ENCODE results near the gene ZNRF3.

DNA sequence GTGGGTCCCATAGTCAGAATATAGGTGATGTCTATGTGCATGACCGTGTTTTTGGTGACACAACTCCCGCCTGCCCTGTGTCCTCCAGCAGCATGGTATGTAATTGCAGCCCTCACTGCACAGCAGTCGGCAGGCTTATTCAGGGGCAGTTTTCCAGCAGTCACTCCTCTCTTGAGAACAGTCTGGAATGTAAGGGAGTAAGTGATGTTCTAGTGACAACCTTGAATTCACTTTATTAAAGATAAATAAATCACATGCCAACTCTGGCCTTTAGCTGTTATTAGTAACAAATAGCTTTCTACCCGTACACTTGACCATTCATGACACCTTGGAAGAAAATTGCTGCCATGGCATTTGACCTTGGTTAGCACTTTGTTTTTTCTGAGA, 27.9 kb downstream of the ZNRF3 start:
- TF ChIP-seq EP300 (IDR thresholded peaks at IDR 0.05): no peak
- TF ChIP-seq, protein P1, sequence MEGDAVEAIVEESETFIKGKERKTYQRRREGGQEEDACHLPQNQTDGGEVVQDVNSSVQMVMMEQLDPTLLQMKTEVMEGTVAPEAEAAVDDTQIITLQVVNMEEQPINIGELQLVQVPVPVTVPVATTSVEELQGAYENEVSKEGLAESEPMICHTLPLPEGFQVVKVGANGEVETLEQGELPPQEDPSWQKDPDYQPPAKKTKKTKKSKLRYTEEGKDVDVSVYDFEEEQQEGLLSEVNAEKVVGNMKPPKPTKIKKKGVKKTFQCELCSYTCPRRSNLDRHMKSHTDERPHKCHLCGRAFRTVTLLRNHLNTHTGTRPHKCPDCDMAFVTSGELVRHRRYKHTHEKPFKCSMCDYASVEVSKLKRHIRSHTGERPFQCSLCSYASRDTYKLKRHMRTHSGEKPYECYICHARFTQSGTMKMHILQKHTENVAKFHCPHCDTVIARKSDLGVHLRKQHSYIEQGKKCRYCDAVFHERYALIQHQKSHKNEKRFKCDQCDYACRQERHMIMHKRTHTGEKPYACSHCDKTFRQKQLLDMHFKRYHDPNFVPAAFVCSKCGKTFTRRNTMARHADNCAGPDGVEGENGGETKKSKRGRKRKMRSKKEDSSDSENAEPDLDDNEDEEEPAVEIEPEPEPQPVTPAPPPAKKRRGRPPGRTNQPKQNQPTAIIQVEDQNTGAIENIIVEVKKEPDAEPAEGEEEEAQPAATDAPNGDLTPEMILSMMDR (IDR thresholded peaks at IDR 0.05): no peak
- TF ChIP-seq POLR2AphosphoS5 (IDR thresholded peaks at IDR 0.05): no peak

All from upper lobe of left lung (tissue), 4 donors.